ENCODE measurements around the gene DLL3.
"Not testable (repeated sequence)": the region's sequence is repeated elsewhere in the genome, so short reads cannot be mapped to it uniquely, and the experiment has no call there.

Gene DLL3

GRCh38 chr19:39498798-39499642, at the start of gene DLL3:
Gene DLL3 (plus strand): TSS chr19:39498947. CDS start chr19:39498975, 28 bp downstream.
- DNase-seq: peak in 1 of 51 donors; percentile 23

- DNase-seq: no peak
Measured at GRCh38 chr19:39449116-39449797, 49.5 kb upstream of the DLL3 start.

GRCh38 chr19:39451257-39451656, 47.5 kb upstream of the DLL3 start:
- DNase-seq: not testable (repeated sequence)

- DNase-seq: no peak
Measured at GRCh38 chr19:39463403-39463802, 35.3 kb upstream of the DLL3 start.

GRCh38 chr19:39465956-39466747, 32.6 kb upstream of the DLL3 start:
- no peak for DNase-seq

- DNase-seq: no peak
Measured at GRCh38 chr19:39467941-39468340, 30.8 kb upstream of the DLL3 start.

- DNase-seq: no peak
Measured at GRCh38 chr19:39469036-39469435, 29.7 kb upstream of the DLL3 start.

GRCh38 chr19:39469567-39469966, 29.2 kb upstream of the DLL3 start:
- no peak for DNase-seq

- DNase-seq: no peak
Measured at GRCh38 chr19:39470724-39471339, 27.9 kb upstream of the DLL3 start.

GRCh38 chr19:39471756-39472536, 26.8 kb upstream of the DLL3 start:
- DNase-seq: no peak

GRCh38 chr19:39472746-39473442, 25.9 kb upstream of the DLL3 start:
- DNase-seq: no peak

GRCh38 chr19:39473443-39473960, 25.2 kb upstream of the DLL3 start:
- DNase-seq: no peak

GRCh38 chr19:39474139-39474620, 24.6 kb upstream of the DLL3 start:
- peak in 34 of 51 donors; percentile 0 to 52 (median 16) for DNase-seq

- DNase-seq: no peak
Measured at GRCh38 chr19:39475748-39476147, 23.0 kb upstream of the DLL3 start.

GRCh38 chr19:39479319-39479801, 19.4 kb upstream of the DLL3 start:
- DNase-seq: not testable (repeated sequence)

- DNase-seq: peak in 4 of 51 donors; percentile 1 to 8 (median 2)
Measured at GRCh38 chr19:39479916-39480315, 18.8 kb upstream of the DLL3 start.

- peak; percentile 66 to 97 (median 92) for DNase-seq
Measured at GRCh38 chr19:39480337-39481228, 18.2 kb upstream of the DLL3 start, which contains the start of gene TIMM50. Gene TIMM50 (plus strand): TSS chr19:39480838. CDS start chr19:39480854, 16 bp downstream.

- DNase-seq: no peak
Measured at GRCh38 chr19:39481229-39481545, 17.6 kb upstream of the DLL3 start.

Data from hypothalamus (tissue), 51 donors.